PFSK-1 (cell line): ENCODE results near the gene ATP8B4.

Experiments used
- FOXP2 ChIP-seq: optimal IDR thresholded peaks from 2 replicates; pipeline ENCODE3; 2011; ENCODE audit warnings: borderline replicate concordance, control low read depth, inconsistent platforms; ENCODE audit not compliant: insufficient read depth; ENCODE audit errors: extremely low read length, extremely low read depth
- POLR2AphosphoS5 ChIP-seq: IDR thresholded peaks from 2 replicates; pipeline ENCODE4 v1.6.1; 2012; ENCODE audit warnings: low read depth, mild to moderate bottlenecking, control low read depth, low read length, moderate library complexity
- SIN3A ChIP-seq: IDR thresholded peaks from 2 replicates; pipeline ENCODE4 v1.6.1; 2012; ENCODE audit warnings: mild to moderate bottlenecking, low read length, moderate library complexity, borderline replicate concordance; ENCODE audit not compliant: insufficient read depth
- TF ChIP-seq, protein P1 (sequence below), 2 experiments: IDR thresholded peaks; 2 replicates each; pipeline versions ENCODE4 v1.6.1 to v1.8.0; 2011 to 2012; ENCODE audit warnings: low read depth in 2 of 2, low read length in 2 of 2, control low read depth in 1 of 2, inconsistent platforms in 1 of 2, mild to moderate bottlenecking in 1 of 2, moderate library complexity in 1 of 2; ENCODE audit not compliant: insufficient read depth in 1 of 2

DNA sequence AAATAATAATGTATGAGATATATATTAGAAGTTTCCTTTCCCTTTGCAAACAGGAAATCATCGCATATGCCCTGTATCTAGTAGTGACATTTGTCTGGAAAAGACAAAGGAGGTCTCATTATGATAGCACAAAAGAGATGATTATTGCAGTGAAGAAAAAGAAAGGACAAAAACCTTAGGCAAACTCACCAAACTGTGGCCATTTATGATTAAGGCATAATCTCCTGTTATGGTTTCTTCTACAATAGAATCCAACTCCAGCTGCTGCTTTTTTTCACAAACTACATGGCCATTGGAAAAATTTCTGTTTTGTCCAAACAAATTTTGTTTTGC lies 218.2 kb downstream of the ATP8B4 start:
- TF ChIP-seq FOXP2 (no peak), POLR2AphosphoS5 (no peak), SIN3A (no peak)
- TF ChIP-seq, protein P1, sequence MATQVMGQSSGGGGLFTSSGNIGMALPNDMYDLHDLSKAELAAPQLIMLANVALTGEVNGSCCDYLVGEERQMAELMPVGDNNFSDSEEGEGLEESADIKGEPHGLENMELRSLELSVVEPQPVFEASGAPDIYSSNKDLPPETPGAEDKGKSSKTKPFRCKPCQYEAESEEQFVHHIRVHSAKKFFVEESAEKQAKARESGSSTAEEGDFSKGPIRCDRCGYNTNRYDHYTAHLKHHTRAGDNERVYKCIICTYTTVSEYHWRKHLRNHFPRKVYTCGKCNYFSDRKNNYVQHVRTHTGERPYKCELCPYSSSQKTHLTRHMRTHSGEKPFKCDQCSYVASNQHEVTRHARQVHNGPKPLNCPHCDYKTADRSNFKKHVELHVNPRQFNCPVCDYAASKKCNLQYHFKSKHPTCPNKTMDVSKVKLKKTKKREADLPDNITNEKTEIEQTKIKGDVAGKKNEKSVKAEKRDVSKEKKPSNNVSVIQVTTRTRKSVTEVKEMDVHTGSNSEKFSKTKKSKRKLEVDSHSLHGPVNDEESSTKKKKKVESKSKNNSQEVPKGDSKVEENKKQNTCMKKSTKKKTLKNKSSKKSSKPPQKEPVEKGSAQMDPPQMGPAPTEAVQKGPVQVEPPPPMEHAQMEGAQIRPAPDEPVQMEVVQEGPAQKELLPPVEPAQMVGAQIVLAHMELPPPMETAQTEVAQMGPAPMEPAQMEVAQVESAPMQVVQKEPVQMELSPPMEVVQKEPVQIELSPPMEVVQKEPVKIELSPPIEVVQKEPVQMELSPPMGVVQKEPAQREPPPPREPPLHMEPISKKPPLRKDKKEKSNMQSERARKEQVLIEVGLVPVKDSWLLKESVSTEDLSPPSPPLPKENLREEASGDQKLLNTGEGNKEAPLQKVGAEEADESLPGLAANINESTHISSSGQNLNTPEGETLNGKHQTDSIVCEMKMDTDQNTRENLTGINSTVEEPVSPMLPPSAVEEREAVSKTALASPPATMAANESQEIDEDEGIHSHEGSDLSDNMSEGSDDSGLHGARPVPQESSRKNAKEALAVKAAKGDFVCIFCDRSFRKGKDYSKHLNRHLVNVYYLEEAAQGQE (IDR thresholded peaks at IDR 0.05; ENCODE audit: insufficient read depth in 1 of 2, low read depth in 2 of 2, low read length in 2 of 2) = no peak
